WI38 (cell line): ENCODE results near the gene NPY.
"Not testable (repeated sequence)": the region's sequence is repeated elsewhere in the genome, so short reads cannot be mapped to it uniquely, and the experiment has no call there.

Experiments
- H3K4me3 ChIP-seq: 2 replicates; pipeline ENCODE4 v1.5.1; 2011; ENCODE audit warnings: low read depth, mild to moderate bottlenecking, control low read depth, low read length
- CTCF ChIP-seq: IDR thresholded peaks from 2 replicates; pipeline ENCODE4 v1.5.1; 2012; ENCODE audit warnings: low read depth, mild to moderate bottlenecking, control low read depth, low read length

The NPY gene

GRCh38 chr7:24255139-24255538, 28.9 kb upstream of the NPY start:
- no peak overlapping the region for H3K4me3 ChIP-seq
- TF ChIP-seq CTCF = no peak

DNA sequence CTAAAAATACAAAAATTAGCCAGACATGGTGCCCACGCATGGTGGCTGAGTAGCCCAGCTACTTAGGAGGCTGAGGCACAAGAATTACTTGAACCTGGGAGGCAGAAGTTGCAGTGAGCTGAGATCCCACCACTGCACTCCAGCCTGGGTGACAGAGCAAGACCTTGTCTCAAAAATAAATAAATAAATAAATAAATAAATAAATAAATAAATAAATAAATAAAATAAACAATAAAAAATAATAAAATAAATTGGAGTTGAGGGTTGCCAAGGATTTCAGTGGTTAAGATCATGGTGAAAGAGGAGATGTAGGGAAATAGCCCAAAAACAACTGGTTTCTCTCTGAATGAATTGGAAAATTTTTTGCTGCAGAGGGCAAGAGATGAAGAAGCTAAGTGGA, 25.7 kb upstream of the NPY start:
- H3K4me3 ChIP-seq = not testable (repeated sequence)

GRCh38 chr7:24271938-24272337, 12.1 kb upstream of the NPY start:
- H3K4me3 ChIP-seq = no peak overlapping the region
- no peak for TF ChIP-seq CTCF

- no peak for TF ChIP-seq CTCF
- H3K4me3 ChIP-seq = no peak overlapping the region
These were observed 4.5 kb upstream of the NPY start for GRCh38 chr7:24279512-24279911.

DNA sequence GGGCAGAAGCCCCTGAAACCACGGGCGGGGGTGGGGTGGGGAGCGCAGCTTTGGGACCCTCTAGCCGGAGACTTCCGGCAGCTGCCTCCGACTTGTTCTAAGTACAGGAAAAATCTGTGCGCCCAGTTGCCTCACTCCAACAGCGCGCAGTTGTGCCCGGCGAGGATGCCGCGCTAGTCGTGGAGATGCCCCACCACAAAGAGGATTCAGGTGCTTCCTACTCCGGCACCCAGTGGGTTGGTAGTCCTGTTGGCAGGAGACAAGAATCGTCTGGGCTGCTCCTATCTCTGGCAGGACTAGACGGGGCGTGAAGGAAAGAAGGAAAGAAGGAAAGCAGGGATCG, 465 bp upstream of the NPY start:
- TF ChIP-seq CTCF = no peak
- H3K4me3 ChIP-seq = no peak overlapping the region

GRCh38 chr7:24284699-24285506, 913 bp downstream of the NPY start:
- H3K4me3 ChIP-seq = no peak overlapping the region
- no peak for TF ChIP-seq CTCF

DNA sequence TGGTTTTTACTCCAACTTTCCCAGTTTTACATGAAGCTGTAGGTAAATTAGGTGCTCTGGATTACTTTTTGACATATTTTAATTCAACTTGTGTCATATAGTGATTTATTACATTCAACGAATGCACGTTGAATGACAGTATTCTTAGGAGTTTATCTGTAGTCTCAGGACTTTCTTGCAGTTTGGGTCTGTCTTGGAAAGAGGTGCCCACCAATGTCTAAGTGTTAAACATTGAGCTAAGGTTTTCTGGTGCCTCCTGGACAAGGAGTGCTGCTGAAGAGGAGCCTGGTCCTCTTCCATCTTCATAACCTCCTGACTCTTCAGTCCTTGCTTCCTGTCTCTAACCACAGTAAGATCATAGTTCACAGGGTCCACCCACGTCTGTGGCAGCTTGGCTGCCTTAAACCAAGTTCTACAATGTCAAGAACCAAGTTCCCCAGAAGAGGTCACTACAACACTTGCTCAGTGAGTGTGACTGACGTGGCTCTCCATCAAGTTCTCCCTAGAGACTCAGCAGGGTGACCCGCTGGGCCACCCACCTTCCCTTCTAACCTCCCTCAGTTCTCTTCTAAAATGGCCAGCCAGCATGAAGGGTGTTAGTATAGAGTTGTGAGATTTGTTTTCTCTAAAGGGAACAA, 6.1 kb downstream of the NPY start:
- H3K4me3 ChIP-seq = no peak overlapping the region
- TF ChIP-seq CTCF = no peak
